CD14-positive monocyte (primary cell): Measurements from ENCODE around the gene IRF8. TPM values are rescaled to one million over a fixed set of nuclear protein-coding genes. Genes with fewer than 3 reads are reported as not detected.

ENCODE experiments used
- DNase-seq, 3 donors: peaks; one replicate each; pipeline ENCODE4 v3.0.0-alpha.2; 2011 to 2022
- H2AFZ ChIP-seq: 2 replicates; pipeline ENCODE4 v1.6.0; 2012; ENCODE audit warnings: mild to moderate bottlenecking, low read depth, low read length, inconsistent platforms; ENCODE audit not compliant: insufficient read depth, poor library complexity, severe bottlenecking
- H3K27ac ChIP-seq, 2 donors: 1 replicate in 1 of 2; 2 replicates in 1 of 2; pipeline ENCODE4 v1.5.1; 2012 to 2013; ENCODE audit warnings: low read length in 2 of 2, control low read depth in 1 of 2, inconsistent platforms in 1 of 2, low read depth in 1 of 2, mild to moderate bottlenecking in 1 of 2
- H3K27me3 ChIP-seq, 2 donors: one replicate each; pipeline versions ENCODE4 v1.6.0 to v1.6.1; 2011 to 2013; ENCODE audit warnings: low read length in 2 of 2; ENCODE audit not compliant: control insufficient read depth in 2 of 2, insufficient read depth in 2 of 2
- H3K36me3 ChIP-seq, 2 donors: replicated peaks in 1 of 2; 1 replicate in 1 of 2; 2 replicates in 1 of 2; pipeline versions ENCODE4 v1.5.1 to v1.6.1; 2012 to 2013; ENCODE audit warnings: low read length in 2 of 2, control low read depth in 1 of 2, inconsistent platforms in 1 of 2, mild to moderate bottlenecking in 1 of 2; ENCODE audit not compliant: insufficient read depth in 2 of 2, control insufficient read depth in 1 of 2
- H3K4me1 ChIP-seq, 2 donors: 1 replicate in 1 of 2; 2 replicates in 1 of 2; pipeline versions ENCODE4 v1.5.1 to v1.6.1; 2012 to 2013; ENCODE audit warnings: low read length in 2 of 2, control low read depth in 1 of 2, inconsistent platforms in 1 of 2, mild to moderate bottlenecking in 1 of 2, moderate library complexity in 1 of 2; ENCODE audit not compliant: insufficient read depth in 2 of 2, control insufficient read depth in 1 of 2
- H3K4me2 ChIP-seq: replicated peaks from 2 replicates; pipeline ENCODE3; 2012; ENCODE audit warnings: low read length, moderate library complexity, mild to moderate bottlenecking; ENCODE audit not compliant: poor library complexity, severe bottlenecking; ENCODE audit errors: extremely low read depth
- H3K4me3 ChIP-seq, 3 experiments: fragments of 200-600 bp in 1 of 3; sonication (generic) in 1 of 3; replicated peaks in 1 of 3; 1 replicate in 2 of 3; 2 replicates in 1 of 3; pipeline ENCODE4 v1.5.1; 2011 to 2013; ENCODE audit warnings: low read length in 3 of 3, mild to moderate bottlenecking in 3 of 3, control low read depth in 2 of 3, low read depth in 2 of 3, inconsistent platforms in 1 of 3, moderate library complexity in 1 of 3
- H3K79me2 ChIP-seq: 2 replicates; pipeline ENCODE4 v1.6.0; 2012; ENCODE audit warnings: mild to moderate bottlenecking, control low read depth, inconsistent platforms, low read length, moderate library complexity; ENCODE audit not compliant: insufficient read depth
- H3K9ac ChIP-seq: 2 replicates; pipeline ENCODE4 v1.6.0; 2017; ENCODE audit warnings: low read length, mild to moderate bottlenecking; ENCODE audit not compliant: insufficient read depth, poor library complexity, severe bottlenecking
- H3K9me3 ChIP-seq, 2 donors: replicated peaks in 1 of 2; 1 replicate in 1 of 2; 2 replicates in 1 of 2; pipeline versions ENCODE4 v1.5.1 to v1.6.1; 2012 to 2013; ENCODE audit warnings: low read length in 2 of 2, control low read depth in 1 of 2; ENCODE audit not compliant: control insufficient read depth in 1 of 2, insufficient read depth in 1 of 2
- H4K20me1 ChIP-seq: 2 replicates; pipeline ENCODE4 v1.6.0; 2012; ENCODE audit warnings: mild to moderate bottlenecking, low read length, control low read depth, moderate library complexity; ENCODE audit not compliant: insufficient read depth
- H3K27ac Mint-ChIP-seq, 7 donors: one replicate each; pipeline ENCODE4 v1.8.0; 2020; ENCODE audit warnings: mild to moderate bottlenecking in 7 of 7, mixed read lengths in 7 of 7, moderate library complexity in 6 of 7, inconsistent platforms in 2 of 7
- H3K27me3 Mint-ChIP-seq, 3 donors: one replicate each; pipeline ENCODE4 v1.8.0; 2021 to 2022; ENCODE audit warnings: low read depth in 3 of 3, mild to moderate bottlenecking in 3 of 3, mixed read lengths in 3 of 3, moderate library complexity in 3 of 3, inconsistent platforms in 1 of 3
- H3K36me3 Mint-ChIP-seq, 2 donors: one replicate each; pipeline ENCODE4 v1.8.0; 2020; ENCODE audit warnings: mixed read lengths in 2 of 2, inconsistent platforms in 1 of 2, mild to moderate bottlenecking in 1 of 2
- H3K4me1 Mint-ChIP-seq: one replicate; pipeline ENCODE4 v1.8.0; 2020; ENCODE audit warnings: mild to moderate bottlenecking, mixed read lengths
- H3K4me3 Mint-ChIP-seq, 2 donors: one replicate each; pipeline ENCODE4 v1.8.0; 2020; ENCODE audit warnings: mild to moderate bottlenecking in 2 of 2, mixed read lengths in 2 of 2, moderate library complexity in 1 of 2
- H3K9me3 Mint-ChIP-seq, 7 donors: one replicate each; pipeline ENCODE4 v1.8.0; 2020 to 2022; ENCODE audit warnings: mixed read lengths in 7 of 7, mild to moderate bottlenecking in 6 of 7, moderate library complexity in 6 of 7, inconsistent platforms in 2 of 7
- CTCF ChIP-seq: fragments of 200-600 bp; IDR thresholded peaks from one replicate; pipeline ENCODE4 v1.8.0; 2022; ENCODE audit warnings: antibody characterized with exemption, mild to moderate bottlenecking
- WGBS: methylation state at CpG from one replicate; pipeline ENCODE4 v1.1.5; 2013; ENCODE audit warnings: missing lambda C conversion rate; ENCODE audit not compliant: insufficient coverage; 5-methylcytosine and 5-hydroxymethylcytosine counted together
- intact Hi-C, 2 donors: fragments of 100-400 bp; cut with micrococcal nuclease; formaldehyde crosslinking; loops; one replicate each; pipeline versions ENCODE4 v1.15.0 to v1.15.1; 2023
- polyA plus RNA-seq, 3 donors: library from polyadenylated mRNA; depleted of rRNA in 1 of 3; unstranded in 2 of 3; stranded (reverse) in 1 of 3; fragments of 300-500 nt in 2 of 3; fragments of >200 nt in 1 of 3; fragmentation: Illumina TruSeq in 2 of 3; gene quantifications; 1 replicate in 2 of 3; 2 replicates in 1 of 3; pipeline ENCODE4 v1.2.3, GENCODE V29; 2012 to 2021

Gene IRF8
- polyA plus RNA-seq, 3 donors: 157 to 187 (median 184) TPM

GRCh38 chr16:85868495-85868894, 30.5 kb upstream of the IRF8 start:
- no peak overlapping the region for H2AFZ ChIP-seq
- Mint-ChIP-seq H3K4me1 (peaks cover 68% of the 10 kb centered on the region), H3K4me3 (no peak overlapping the region), H3K27me3 (peaks cover 0 to 2% (median 2%) of the 10 kb centered on the region in 3 donors), H3K9me3 (peaks cover 0 to 5% (median 0%) of the 10 kb centered on the region in 7 donors), H3K27ac (peak overlapping the region; percentile 86 to 100 (median 89)), H3K36me3 (peaks cover 7 to 10% of the 10 kb centered on the region in 2 donors)
- intact Hi-C loops: no loop called here
- no peak for TF ChIP-seq CTCF
- DNase-seq: no peak
- no peak overlapping the region for H3K9ac ChIP-seq
- H3K27ac ChIP-seq: peak overlapping the region in 1 of 2 donors; percentile 98
- H3K4me1 ChIP-seq: peaks cover 65 to 72% of the 10 kb centered on the region in 2 donors
- no peaks in the 10 kb centered on the region for H3K79me2 ChIP-seq
- H3K4me3 ChIP-seq: no peak overlapping the region
- no peak overlapping the region for H3K4me2 ChIP-seq
- H3K36me3 ChIP-seq: no peaks in the 10 kb centered on the region
- no peaks in the 10 kb centered on the region for H4K20me1 ChIP-seq
- no peaks in the 10 kb centered on the region for H3K27me3 ChIP-seq
- H3K9me3 ChIP-seq: peaks cover 0 to 4% of the 10 kb centered on the region in 2 donors
- WGBS: 98% methylated on average over 6 of the region's 8 CpGs

- intact Hi-C loops: no loop called here
- Histone ChIP-seq H3K36me3 (no peaks in the 10 kb centered on the region), H3K27me3 (no peaks in the 10 kb centered on the region), H2AFZ (no peak overlapping the region), H3K9me3 (peaks cover 0 to 4% of the 10 kb centered on the region in 2 donors), H3K9ac (no peak overlapping the region), H3K27ac (peak overlapping the region; percentile 64 to 98), H3K79me2 (no peaks in the 10 kb centered on the region), H3K4me1 (peaks cover 71 to 79% of the 10 kb centered on the region in 2 donors), H3K4me3 (peak overlapping the region in 1 of 3 experiments; percentile 71), H3K4me2 (peak overlapping the region; percentile 73), H4K20me1 (no peaks in the 10 kb centered on the region)
- Mint-ChIP-seq H3K27ac (peak overlapping the region; percentile 98 to 100 (median 99)), H3K9me3 (peaks cover 0 to 5% (median 0%) of the 10 kb centered on the region in 7 donors), H3K4me1 (peaks cover 75% of the 10 kb centered on the region), H3K36me3 (peaks cover 3 to 10% of the 10 kb centered on the region in 2 donors), H3K4me3 (no peak overlapping the region), H3K27me3 (peaks cover 0 to 2% (median 0%) of the 10 kb centered on the region in 3 donors)
- peak in 1 of 3 donors; percentile 50 for DNase-seq
- no peak for TF ChIP-seq CTCF
Observed at GRCh38 chr16:85869206-85869605, 29.8 kb upstream of the IRF8 start.
